ENCODE results near the gene TMX2.

Gene TMX2

DNA sequence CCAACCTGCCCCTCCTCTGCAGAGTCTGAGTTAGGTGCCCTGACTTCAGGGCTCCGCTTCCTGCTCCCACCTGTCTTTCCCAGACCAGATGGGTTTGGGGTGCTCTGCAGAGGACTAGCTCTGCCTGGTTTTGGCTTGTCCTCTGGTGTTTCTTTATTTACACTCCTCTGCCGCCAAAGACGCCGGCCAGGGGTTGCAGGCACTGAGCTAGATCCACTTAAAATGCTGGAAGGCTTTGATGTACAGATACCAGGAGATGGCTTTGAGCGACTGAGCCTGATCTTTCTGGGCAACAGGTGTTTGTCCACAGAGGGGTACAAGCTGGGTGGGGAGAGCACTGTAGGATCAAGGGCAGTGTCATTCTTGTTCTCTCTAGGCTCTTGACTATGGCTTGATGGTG is 32.8 kb downstream of the TMX2 start:
- TF ChIP-seq GATA2 (IDR thresholded peaks at IDR 0.05; ENCODE audit: low read depth, low read length) (no peak), GATA3 (IDR thresholded peaks at IDR 0.05; ENCODE audit: low read depth, low read length) (no peak)

DNA sequence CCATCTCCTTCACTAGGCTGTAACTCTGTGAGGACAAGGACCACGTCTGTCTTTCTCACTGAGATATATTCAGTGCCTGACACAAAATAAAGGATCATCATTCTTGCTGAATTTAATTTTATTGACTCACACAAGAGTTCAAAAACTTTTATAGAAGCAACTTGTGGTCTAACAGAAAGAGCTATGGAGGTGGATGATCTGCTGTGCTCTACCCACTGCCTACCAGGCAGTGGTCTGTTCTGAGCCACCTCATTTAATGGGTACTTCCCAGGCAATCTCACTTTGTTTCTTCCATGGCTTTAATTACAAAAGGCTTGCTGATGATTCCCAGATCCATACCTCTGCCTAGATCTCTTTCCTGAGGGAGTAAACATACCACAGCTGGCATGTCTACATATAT is 34.5 kb downstream of the TMX2 start:
- TF ChIP-seq GATA3 (IDR thresholded peaks at IDR 0.05; ENCODE audit: low read depth, low read length) (no peak), GATA2 (IDR thresholded peaks at IDR 0.05; ENCODE audit: low read depth, low read length) (no peak)

DNA sequence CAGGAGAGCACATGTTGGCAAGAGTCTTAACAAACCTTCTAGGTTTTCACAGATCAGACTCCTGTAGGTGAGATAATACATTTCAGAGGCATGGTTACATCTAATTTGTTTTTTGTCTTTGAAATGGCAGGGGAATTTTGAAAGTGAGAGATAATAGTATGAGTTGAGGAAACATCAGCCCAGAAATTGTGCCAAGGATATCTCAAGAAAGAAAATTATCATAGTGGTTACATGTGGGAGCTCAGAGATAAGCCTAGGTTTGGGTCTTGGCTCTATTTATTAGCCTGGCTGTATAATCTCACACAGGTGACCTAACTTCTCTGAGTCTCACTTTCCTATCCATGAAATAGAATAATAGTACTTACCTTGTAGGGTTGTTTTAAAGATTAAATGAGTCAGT is 38.8 kb downstream of the TMX2 start:
- TF ChIP-seq GATA2 (IDR thresholded peaks at IDR 0.05; ENCODE audit: low read depth, low read length): no peak
- no peak for TF ChIP-seq GATA3 (IDR thresholded peaks at IDR 0.05; ENCODE audit: low read depth, low read length)

DNA sequence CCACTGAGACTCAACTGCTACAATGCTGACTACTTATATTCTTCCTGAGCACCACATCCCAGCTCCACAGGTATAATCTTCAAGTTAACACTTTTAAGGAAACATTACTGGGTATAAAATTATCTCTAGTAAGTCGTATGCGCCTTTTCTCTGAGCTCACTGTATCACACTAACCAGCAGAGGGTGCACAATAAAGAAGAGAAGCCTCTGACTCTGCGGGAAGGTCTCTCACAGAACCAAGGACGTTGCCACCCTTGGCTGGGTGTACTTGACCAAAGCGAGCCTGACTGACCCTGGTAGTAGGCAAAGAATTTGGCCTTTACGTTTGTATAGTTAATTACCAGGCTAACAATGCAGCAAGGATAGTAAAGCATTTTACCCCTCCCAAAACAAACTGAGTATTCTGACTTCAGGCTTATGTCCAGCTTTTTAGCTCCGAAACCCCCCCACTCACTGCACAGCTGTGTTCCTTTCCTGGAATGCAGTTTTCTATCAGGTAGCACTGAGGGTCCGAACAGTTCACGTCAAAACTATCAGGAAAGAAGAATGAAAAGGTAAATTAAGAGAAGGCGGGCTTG is 39.4 kb downstream of the TMX2 start, which contains the start of gene BTBD18:
TSS of gene BTBD18 (minus strand) at position 144 of the 578 bp plus-strand sequence. CDS start 631 bp downstream, outside the sequence.
- no peak for TF ChIP-seq GATA3 (IDR thresholded peaks at IDR 0.05; ENCODE audit: low read depth, low read length)
- no peak for TF ChIP-seq GATA2 (IDR thresholded peaks at IDR 0.05; ENCODE audit: low read depth, low read length)

DNA sequence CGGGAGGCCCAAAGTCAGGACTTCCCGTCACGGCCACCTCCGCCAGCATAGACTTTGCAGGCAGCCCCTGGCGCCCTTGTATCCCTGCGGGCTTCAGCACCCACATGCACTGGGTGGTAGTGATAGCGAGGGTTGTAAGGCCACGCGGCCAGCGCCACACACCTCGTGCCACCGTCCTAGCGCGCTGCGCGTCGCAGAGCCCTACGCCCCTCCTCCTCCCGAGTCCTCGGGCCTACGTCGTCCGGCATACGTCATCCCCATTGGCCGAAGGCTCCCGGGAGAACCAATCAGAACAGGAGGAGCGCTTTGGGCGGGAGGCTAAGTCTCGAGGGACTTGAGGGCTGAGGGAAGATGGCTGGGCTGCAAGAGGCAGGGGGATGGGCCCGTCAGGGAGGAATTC is 40.6 kb downstream of the TMX2 start:
- TF ChIP-seq GATA3 (IDR thresholded peaks at IDR 0.05; ENCODE audit: low read depth, low read length) (no peak), GATA2 (IDR thresholded peaks at IDR 0.05; ENCODE audit: low read depth, low read length) (no peak)

DNA sequence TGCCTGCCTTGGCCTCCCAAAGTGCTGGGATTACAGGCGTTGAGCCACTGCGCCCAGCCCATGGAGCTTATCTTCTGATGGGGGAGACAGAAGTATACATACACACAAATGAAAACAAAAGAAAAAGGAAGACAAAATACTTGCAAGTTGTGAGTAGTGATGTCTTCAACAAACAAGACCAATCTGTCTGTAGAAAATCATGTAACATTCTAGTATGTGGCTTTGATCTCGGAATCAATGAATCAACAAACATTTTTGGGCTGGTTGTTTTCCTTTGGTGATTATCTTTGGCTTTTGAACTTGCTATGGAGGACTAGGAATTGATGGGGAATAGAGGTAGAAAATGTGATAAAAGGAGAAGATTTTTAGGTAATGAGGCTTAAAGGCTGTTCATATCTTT is 45.8 kb downstream of the TMX2 start:
- no peak for TF ChIP-seq GATA2 (IDR thresholded peaks at IDR 0.05; ENCODE audit: low read depth, low read length)
- no peak for TF ChIP-seq GATA3 (IDR thresholded peaks at IDR 0.05; ENCODE audit: low read depth, low read length)

DNA sequence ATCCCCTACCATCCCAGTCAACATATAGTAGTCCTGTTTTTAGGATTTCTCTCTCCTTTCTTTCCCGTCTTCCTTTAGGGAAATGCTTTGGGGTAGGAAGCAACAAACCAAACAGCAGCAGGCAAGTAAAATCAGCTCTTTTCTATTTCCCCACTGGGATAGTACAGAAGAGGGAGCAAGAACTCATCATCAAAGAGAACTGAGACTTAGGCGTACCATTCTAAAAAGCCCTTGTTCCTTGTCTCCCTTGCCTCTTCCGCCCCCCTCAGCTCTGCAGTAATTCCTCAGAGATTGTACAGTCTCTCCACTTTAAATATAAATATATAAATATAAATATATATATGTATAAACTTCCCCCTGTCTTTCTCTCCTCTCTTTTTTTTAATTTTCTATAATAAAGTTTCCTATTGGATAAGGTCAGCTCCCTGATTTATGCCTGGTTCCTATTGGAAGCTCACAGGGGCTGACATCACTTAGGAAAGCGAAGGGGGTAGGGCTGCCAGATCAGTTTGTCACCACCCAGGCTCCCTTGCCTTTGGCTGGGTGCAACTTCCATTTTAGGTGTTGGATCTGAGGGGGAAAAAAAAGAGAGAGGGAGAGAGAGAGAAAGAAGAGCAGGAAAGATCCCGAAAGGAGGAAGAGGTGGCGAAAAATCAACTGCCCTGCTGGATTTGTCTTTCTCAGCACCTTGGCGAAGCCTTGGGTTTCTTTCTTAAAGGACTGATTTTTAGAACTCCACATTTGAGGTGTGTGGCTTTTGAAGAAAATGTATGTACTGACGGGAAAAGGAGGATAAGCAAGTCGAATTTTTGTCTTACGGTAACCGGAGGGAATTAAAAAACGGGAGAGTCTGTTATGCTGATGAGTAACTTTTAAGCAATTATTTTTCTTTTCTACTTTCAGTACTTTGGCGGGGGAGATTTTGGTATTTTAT is 49.2 kb downstream of the TMX2 start, which contains the start of gene CTNND1:
TSS of gene CTNND1 (plus strand) at position 502 of the 934 bp plus-strand sequence. CDS start 29,677 bp downstream, outside the sequence.
- no peak for TF ChIP-seq GATA2 (IDR thresholded peaks at IDR 0.05; ENCODE audit: low read depth, low read length)
- no peak for TF ChIP-seq GATA3 (IDR thresholded peaks at IDR 0.05; ENCODE audit: low read depth, low read length)

DNA sequence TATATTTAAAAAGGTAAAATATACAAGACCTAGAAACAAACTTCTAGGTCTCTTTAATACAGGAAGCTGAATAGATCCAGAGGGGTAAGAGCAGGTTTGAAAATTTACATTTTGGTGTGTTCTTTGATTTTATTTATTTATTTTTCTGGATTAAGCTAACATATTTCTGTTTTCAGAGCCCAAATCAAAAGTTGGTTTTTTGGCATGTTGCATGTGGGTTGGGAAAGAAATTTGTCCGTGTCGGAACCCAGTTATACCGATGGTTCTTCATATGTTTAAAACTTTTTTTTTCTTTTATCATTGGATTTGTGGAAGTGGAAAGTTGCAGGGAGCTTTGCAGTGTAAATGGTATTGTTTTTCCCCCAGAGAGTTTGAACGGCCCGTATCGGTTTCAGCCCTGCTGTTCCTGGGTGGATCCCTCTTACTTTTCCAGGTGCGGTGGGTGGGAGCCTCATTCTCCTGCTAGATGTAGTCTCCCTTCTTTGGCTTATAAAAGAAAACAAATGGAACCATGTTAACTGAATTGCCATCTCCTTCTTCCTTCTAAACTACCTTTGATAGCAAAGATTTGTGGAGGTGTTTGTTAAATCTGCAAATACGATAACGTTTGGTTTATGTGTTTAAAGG is 50.0 kb downstream of the TMX2 start:
- TF ChIP-seq GATA2 (IDR thresholded peaks at IDR 0.05; ENCODE audit: low read depth, low read length): no peak

DNA sequence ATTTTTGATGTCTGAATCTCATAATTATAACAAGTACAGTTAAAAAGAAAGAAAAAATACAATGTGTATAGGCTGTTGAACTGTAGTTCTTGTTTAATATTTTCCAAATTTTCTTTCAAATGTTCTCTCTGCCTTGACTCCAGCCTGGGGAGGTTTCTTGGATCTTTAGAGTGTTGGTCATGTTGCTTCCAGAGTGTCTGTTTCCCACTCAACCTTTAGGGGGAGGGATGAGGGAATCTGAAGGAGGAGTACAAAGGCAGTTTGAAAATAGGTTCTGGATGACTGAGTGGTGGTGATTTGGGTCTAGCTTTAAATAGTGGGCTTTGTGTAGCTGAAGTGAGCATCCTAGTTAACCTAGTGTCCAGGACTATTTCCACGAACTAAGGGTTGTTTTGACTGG is 51.2 kb downstream of the TMX2 start:
- no peak for TF ChIP-seq GATA3 (IDR thresholded peaks at IDR 0.05; ENCODE audit: low read depth, low read length)
- TF ChIP-seq GATA2 (IDR thresholded peaks at IDR 0.05; ENCODE audit: low read depth, low read length): no peak

DNA sequence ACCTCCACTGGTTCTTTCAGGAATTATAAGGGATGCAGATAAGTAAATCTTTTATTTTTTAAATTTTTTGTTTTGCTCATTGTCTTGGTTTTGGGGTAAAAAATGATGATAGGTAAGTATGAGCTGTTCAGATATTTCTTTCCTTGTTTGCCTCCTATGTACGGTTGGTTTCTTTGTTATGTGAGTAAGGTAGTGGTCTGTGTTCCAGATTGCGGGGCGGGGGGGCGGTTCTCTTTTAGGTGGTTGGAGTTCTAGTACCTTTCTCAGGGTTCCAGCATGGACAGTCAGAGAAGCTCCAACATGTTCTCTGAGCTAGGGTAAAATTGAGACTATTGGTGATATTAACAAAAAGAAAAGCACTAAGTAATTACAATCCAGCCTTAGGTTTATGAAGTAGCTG is 51.6 kb downstream of the TMX2 start:
- TF ChIP-seq GATA3 (IDR thresholded peaks at IDR 0.05; ENCODE audit: low read depth, low read length): no peak
- no peak for TF ChIP-seq GATA2 (IDR thresholded peaks at IDR 0.05; ENCODE audit: low read depth, low read length)

DNA sequence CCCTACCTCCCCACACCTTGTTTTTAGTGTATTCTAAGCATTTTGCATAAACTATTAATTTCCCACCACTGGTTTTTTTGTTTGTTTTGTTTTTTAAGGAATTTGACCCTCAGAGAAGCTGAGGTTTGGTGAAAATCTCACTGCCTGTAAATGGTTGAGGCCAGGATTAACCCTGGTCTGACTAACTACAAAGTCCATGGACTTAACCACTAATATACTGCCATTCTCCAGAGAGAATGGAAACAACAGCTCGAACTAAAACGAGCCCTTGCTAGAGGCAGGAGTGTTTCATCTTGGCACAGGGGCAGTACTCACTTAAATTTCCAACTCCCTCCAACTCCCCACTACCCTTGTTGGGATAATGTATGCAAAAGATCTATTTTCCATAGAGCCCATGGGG is 52.2 kb downstream of the TMX2 start:
- TF ChIP-seq GATA3 (IDR thresholded peaks at IDR 0.05; ENCODE audit: low read depth, low read length): no peak

DNA sequence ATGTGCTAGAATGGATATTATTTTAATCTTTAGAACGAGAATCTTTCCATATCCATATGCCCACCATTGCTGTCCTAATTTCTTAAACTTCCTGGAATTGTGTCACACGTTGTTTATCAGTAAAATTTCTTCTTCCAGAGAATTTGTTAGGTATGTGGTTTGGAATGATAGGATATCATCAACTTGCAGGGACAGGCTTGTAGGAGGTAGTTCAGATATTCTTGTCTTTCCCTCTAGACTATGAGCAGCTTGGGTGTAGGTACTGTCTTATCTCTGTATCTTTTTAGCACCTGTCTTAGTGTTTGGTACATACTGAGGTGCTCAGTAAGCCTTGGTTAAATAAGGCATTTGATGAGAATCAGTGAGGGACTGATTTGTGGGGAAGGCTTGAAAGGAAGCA is 52.6 kb downstream of the TMX2 start:
- TF ChIP-seq GATA2 (IDR thresholded peaks at IDR 0.05; ENCODE audit: low read depth, low read length) (no peak), GATA3 (IDR thresholded peaks at IDR 0.05; ENCODE audit: low read depth, low read length) (no peak)

DNA sequence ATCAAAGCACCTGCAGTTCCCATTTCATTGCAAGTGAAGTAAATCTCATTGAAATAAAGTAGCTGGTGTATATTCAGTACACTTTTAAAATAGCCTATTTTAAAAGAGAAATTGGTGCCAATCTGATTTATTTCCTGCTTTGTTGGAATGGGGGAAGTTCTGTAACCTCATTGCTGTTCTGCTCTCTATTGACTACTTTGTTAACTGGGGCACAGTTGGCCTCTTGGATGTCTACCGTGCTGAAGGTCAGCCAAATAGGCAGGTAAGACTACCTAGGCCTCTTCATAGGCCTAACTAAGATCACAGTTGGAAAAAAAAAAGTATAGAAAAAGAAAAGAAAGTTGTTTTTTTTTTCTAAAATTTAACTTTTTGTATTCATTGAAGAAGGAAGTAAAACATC is 58.4 kb downstream of the TMX2 start:
- TF ChIP-seq GATA3 (IDR thresholded peaks at IDR 0.05; ENCODE audit: low read depth, low read length) (no peak), GATA2 (IDR thresholded peaks at IDR 0.05; ENCODE audit: low read depth, low read length) (no peak)

DNA sequence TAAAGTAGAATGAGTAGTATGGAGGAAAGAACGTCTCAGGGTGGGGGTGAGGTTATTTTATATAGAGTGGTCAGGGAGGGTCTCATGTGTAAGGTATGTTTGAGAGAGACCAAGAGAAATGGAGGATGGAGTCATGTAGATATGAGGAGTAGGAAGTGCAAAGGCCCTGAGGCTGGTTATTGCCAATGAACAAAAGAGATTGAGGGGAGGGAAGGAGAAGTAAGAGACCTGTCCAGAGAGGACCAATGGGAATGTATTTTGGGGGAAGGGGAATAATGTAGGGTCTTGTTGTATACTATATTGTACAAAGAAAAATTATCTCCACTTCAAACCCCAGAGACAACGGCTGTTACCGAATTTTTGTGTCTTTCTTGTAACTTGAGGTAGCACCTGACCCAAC is 59.0 kb downstream of the TMX2 start:
- no peak for TF ChIP-seq GATA3 (IDR thresholded peaks at IDR 0.05; ENCODE audit: low read depth, low read length)
- TF ChIP-seq GATA2 (IDR thresholded peaks at IDR 0.05; ENCODE audit: low read depth, low read length): no peak

DNA sequence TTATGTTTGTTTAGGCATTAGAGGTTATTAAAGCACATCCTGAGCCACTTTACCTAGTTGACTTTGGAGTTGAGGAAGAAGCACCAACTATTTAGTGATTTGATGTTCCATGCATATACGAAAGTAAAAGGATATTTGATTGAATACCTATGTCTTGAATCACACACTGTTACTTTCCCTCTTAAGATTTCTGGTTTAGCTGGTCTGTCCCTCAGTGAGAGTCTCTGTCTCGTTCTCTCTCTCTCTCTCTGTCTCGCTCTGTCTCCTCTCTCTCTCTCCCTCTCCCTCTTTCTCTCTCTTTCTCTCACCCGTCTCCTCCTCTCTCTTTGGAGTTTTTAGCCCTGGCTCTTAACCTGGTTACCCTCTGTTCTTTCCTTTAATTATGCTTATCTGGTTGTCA is 60.2 kb downstream of the TMX2 start:
- TF ChIP-seq GATA2 (IDR thresholded peaks at IDR 0.05; ENCODE audit: low read depth, low read length) (no peak), GATA3 (IDR thresholded peaks at IDR 0.05; ENCODE audit: low read depth, low read length) (no peak)

Measured in SH-SY5Y (cell line).